Panc1 (cell line): ENCODE measurements around the gene C15orf40. TPM values are rescaled to one million over a fixed set of nuclear protein-coding genes. Genes with fewer than 3 reads are reported as not detected.

ENCODE experiments used
- ATAC-seq: fragments of 200-7000 bp; cut with Tn5 transposase; 2 replicates; pipeline ENCODE4 v1.9.1; 2020; ENCODE audit warnings: mild to moderate bottlenecking, moderate library complexity
- BruUV-seq: library from RNA; stranded (reverse); fragments of 400-500 nt; replicated peaks from 2 replicates; lab custom pipeline; 2021; lab: Mats Ljungman, UMichigan
- CTCF ChIA-PET: fragments of 300-600 bp; sonication (Branson Sonifier 250); formaldehyde crosslinking; loops from one replicate; lab custom pipeline; 2022; ENCODE audit warnings: antibody characterized with exemption; lab: Charles Lee
- POLR2A ChIA-PET: fragments of 300-600 bp; sonication (Branson Sonifier 250); formaldehyde crosslinking; loops from one replicate; lab custom pipeline; 2022; ENCODE audit warnings: antibody characterized with exemption; lab: Charles Lee
- DNase-seq: peaks from one replicate; pipeline ENCODE4 v3.0.0-alpha.2; 2010; ENCODE audit warnings: low read depth, low spot score
- H3K27ac ChIP-seq: 2 replicates; pipeline ENCODE4 v1.5.1; 2011; ENCODE audit warnings: mild to moderate bottlenecking, low read length, inconsistent platforms
- H3K27me3 ChIP-seq: fragments of 200-500 bp; sonication (Bioruptor generic); 2 replicates; pipeline ENCODE4 v1.6.0; 2014; ENCODE audit warnings: low read length, inconsistent platforms; ENCODE audit not compliant: control insufficient read depth, insufficient read depth
- H3K36me3 ChIP-seq: fragments of 200-500 bp; sonication (Bioruptor generic); 2 replicates; pipeline ENCODE4 v1.5.1; 2014; ENCODE audit warnings: inconsistent platforms, mild to moderate bottlenecking, low read length, moderate library complexity; ENCODE audit not compliant: control insufficient read depth, insufficient read depth
- H3K4me1 ChIP-seq: 2 replicates; pipeline ENCODE4 v1.5.1; 2011; ENCODE audit warnings: inconsistent platforms, mild to moderate bottlenecking, low read length, moderate library complexity; ENCODE audit not compliant: control insufficient read depth, insufficient read depth
- H3K4me3 ChIP-seq, 2 experiments: 2 replicates each; pipeline ENCODE4 v1.5.1; 2011 to 2012; ENCODE audit warnings: low read depth in 2 of 2, low read length in 2 of 2, mild to moderate bottlenecking in 2 of 2, inconsistent platforms in 1 of 2, moderate library complexity in 1 of 2
- H3K9me3 ChIP-seq: fragments of 200-500 bp; sonication (Bioruptor generic); 2 replicates; pipeline ENCODE4 v1.5.1; 2014; ENCODE audit warnings: low read depth, mild to moderate bottlenecking, inconsistent platforms, low read length, moderate library complexity; ENCODE audit not compliant: control insufficient read depth, insufficient read depth
- POLR2AphosphoS5 ChIP-seq: IDR thresholded peaks from 2 replicates; pipeline ENCODE4 v1.6.1; 2012; ENCODE audit warnings: mild to moderate bottlenecking, low read depth, low read length, moderate library complexity
- SIN3A ChIP-seq: IDR thresholded peaks from 2 replicates; pipeline ENCODE4 v1.6.1; 2012; ENCODE audit warnings: low read depth, mild to moderate bottlenecking, low read length, moderate library complexity, borderline replicate concordance; ENCODE audit not compliant: insufficient read depth
- TCF7L2 ChIP-seq: IDR thresholded peaks from 2 replicates; pipeline ENCODE4 v1.6.1; 2011; ENCODE audit warnings: mild to moderate bottlenecking, low read depth, low read length, inconsistent platforms
- in situ Hi-C: cut with HindIII; loops from 2 replicates; pipeline ENCODE4 v1.10.0; 2016; ENCODE audit warnings: low sequenced_read_pairs, low pct_unique_long_range_greater_than_20kb
- intact Hi-C: fragments of 100-400 bp; cut with micrococcal nuclease; formaldehyde crosslinking; loops from one replicate; pipeline ENCODE4 v1.10.0; 2022; ENCODE audit not compliant: unreplicated experiment
- total RNA-seq: library from RNA; stranded (reverse); gene quantifications from one replicate; pipeline ENCODE4 v1.2.1, GENCODE V29; 2021; ENCODE audit not compliant: unreplicated experiment
- TF ChIP-seq, protein P1 (sequence below), 2 experiments: IDR thresholded peaks; 2 replicates each; pipeline ENCODE4 v1.6.1; 2011 to 2012; ENCODE audit warnings: low read depth in 2 of 2, control low read depth in 1 of 2, low read length in 1 of 2, mild to moderate bottlenecking in 1 of 2, moderate library complexity in 1 of 2; ENCODE audit not compliant: insufficient read depth in 1 of 2
- TF ChIP-seq, protein P2 (sequence below): fragments of 450-650 bp; IDR thresholded peaks from 2 replicates; pipeline ENCODE4 v1.5.1; 2017; ENCODE audit warnings: mild to moderate bottlenecking

Gene C15orf40
- total RNA-seq, 1 experiment from 2014 or later, result 21.1 TPM

- Histone ChIP-seq H3K9me3 (no peaks in the 10 kb centered on the region), H3K4me3 (no peak overlapping the region), H3K4me1 (no peaks in the 10 kb centered on the region), H3K27me3 (no peaks in the 10 kb centered on the region), H3K36me3 (peaks cover 4% of the 10 kb centered on the region), H3K27ac (no peak overlapping the region)
- ChIA-PET POLR2A (no interaction called here), CTCF (no interaction called here)
- BruUV-seq, result no TSS peak
- ATAC-seq, result no peak
- in situ Hi-C loops, result no loop called here
- intact Hi-C loops, result no loop called here
- TF ChIP-seq, protein P1, sequence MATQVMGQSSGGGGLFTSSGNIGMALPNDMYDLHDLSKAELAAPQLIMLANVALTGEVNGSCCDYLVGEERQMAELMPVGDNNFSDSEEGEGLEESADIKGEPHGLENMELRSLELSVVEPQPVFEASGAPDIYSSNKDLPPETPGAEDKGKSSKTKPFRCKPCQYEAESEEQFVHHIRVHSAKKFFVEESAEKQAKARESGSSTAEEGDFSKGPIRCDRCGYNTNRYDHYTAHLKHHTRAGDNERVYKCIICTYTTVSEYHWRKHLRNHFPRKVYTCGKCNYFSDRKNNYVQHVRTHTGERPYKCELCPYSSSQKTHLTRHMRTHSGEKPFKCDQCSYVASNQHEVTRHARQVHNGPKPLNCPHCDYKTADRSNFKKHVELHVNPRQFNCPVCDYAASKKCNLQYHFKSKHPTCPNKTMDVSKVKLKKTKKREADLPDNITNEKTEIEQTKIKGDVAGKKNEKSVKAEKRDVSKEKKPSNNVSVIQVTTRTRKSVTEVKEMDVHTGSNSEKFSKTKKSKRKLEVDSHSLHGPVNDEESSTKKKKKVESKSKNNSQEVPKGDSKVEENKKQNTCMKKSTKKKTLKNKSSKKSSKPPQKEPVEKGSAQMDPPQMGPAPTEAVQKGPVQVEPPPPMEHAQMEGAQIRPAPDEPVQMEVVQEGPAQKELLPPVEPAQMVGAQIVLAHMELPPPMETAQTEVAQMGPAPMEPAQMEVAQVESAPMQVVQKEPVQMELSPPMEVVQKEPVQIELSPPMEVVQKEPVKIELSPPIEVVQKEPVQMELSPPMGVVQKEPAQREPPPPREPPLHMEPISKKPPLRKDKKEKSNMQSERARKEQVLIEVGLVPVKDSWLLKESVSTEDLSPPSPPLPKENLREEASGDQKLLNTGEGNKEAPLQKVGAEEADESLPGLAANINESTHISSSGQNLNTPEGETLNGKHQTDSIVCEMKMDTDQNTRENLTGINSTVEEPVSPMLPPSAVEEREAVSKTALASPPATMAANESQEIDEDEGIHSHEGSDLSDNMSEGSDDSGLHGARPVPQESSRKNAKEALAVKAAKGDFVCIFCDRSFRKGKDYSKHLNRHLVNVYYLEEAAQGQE (IDR thresholded peaks at IDR 0.05; ENCODE audit: insufficient read depth in 1 of 2, low read depth in 2 of 2, low read length in 1 of 2), result no peak
- TF ChIP-seq POLR2AphosphoS5, result no peak
- TF ChIP-seq, protein P2, sequence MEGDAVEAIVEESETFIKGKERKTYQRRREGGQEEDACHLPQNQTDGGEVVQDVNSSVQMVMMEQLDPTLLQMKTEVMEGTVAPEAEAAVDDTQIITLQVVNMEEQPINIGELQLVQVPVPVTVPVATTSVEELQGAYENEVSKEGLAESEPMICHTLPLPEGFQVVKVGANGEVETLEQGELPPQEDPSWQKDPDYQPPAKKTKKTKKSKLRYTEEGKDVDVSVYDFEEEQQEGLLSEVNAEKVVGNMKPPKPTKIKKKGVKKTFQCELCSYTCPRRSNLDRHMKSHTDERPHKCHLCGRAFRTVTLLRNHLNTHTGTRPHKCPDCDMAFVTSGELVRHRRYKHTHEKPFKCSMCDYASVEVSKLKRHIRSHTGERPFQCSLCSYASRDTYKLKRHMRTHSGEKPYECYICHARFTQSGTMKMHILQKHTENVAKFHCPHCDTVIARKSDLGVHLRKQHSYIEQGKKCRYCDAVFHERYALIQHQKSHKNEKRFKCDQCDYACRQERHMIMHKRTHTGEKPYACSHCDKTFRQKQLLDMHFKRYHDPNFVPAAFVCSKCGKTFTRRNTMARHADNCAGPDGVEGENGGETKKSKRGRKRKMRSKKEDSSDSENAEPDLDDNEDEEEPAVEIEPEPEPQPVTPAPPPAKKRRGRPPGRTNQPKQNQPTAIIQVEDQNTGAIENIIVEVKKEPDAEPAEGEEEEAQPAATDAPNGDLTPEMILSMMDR, result no peak
- no peak for TF ChIP-seq SIN3A
- no peak for TF ChIP-seq TCF7L2
- no peak for DNase-seq
These were observed 16.4 kb downstream of the C15orf40 start for GRCh38 chr15:82995076-82995475.

GRCh38 chr15:82993144-82993543 is 18.3 kb downstream of the C15orf40 start:
- no peaks in the 10 kb centered on the region for H3K4me1 ChIP-seq
- BruUV-seq, result no TSS peak
- no peak for DNase-seq
- no peaks in the 10 kb centered on the region for H3K27me3 ChIP-seq
- POLR2A ChIA-PET, result no interaction called here
- H3K9me3 ChIP-seq, result no peaks in the 10 kb centered on the region
- intact Hi-C loops, result no loop called here
- in situ Hi-C loops, result no loop called here
- peaks cover 10% of the 10 kb centered on the region for H3K36me3 ChIP-seq
- H3K4me3 ChIP-seq, result no peak overlapping the region
- TF ChIP-seq, protein P1 (IDR thresholded peaks at IDR 0.05; ENCODE audit: insufficient read depth in 1 of 2, low read depth in 2 of 2, low read length in 1 of 2), result no peak
- TF ChIP-seq TCF7L2 (no peak), POLR2AphosphoS5 (no peak), SIN3A (no peak)
- TF ChIP-seq, protein P2, result no peak
- no peak overlapping the region for H3K27ac ChIP-seq
- CTCF ChIA-PET, result interaction anchor here (0.7 to 1.7 kb wide), 2 partner anchors 26 to 144 kb away, joined by 5 read pairs; no protein-coding TSS in a partner anchor
- ATAC-seq, result no peak
